Measurements from ENCODE around the gene SCD. TPM values are rescaled to one million over a fixed set of nuclear protein-coding genes. Genes with fewer than 3 reads are reported as not detected.
A peak's percentile ranks its signal among the peaks of the same experiment; 100 is the strongest.

SCD gene
- total and polyA plus RNA-seq, 9 of the 15 experiments (the other 6 are each of a cell fraction or from before 2014, with no cell fraction given) = 114 to 486 (median 188) TPM

DNA sequence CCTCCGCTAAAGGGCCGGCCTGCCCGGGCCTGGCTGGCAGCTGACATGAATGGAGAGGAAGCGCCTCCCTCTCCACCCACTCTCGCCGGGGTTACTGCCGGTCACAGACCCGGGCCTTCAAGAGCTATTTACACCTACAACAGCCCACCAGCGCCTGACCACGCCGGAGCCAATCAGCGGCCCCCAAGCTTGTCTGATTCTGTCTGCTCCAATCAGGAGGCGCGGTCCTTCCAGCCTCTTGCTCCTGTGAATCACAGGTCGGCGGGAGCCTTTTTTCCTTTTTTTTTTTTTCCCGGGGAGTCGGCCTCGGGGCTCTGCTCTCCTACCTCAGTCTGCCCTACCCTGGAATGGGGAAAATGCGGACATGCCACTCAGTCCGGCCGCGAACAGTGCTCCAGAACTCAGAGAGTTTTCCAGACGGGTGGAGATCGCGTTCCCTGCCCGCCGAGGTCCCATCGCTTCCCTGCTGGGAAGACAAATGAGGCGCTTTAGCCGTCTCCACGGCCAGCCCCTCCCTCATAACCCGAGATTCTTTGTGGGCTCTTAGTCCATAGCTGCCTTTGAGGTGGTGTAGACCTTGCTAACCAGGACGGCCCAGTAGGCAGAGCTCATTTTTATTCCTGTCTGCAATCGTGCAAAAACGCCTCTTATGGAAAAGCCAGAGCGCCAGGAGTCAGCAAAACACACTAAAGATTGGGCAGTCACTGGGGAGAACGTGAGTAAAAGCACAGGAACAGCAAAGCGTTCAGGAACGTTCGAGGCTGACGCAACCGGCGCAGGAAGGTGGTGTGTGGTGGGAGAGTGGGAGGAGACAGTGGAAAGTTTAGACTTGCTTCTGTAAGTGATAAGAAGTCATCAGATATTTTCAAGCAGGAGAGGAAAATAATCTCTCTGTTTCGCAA lies 26.5 kb downstream of the SCD start (continued):
- TF ChIP-seq, protein P1, sequence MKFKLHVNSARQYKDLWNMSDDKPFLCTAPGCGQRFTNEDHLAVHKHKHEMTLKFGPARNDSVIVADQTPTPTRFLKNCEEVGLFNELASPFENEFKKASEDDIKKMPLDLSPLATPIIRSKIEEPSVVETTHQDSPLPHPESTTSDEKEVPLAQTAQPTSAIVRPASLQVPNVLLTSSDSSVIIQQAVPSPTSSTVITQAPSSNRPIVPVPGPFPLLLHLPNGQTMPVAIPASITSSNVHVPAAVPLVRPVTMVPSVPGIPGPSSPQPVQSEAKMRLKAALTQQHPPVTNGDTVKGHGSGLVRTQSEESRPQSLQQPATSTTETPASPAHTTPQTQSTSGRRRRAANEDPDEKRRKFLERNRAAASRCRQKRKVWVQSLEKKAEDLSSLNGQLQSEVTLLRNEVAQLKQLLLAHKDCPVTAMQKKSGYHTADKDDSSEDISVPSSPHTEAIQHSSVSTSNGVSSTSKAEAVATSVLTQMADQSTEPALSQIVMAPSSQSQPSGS (CRISPR knock-in tag; IDR thresholded peaks at IDR 0.05) = no peak
- TF ChIP-seq MTA2 (IDR thresholded peaks at IDR 0.05; ENCODE audit: low read depth) = no peak
- TF ChIP-seq HCFC1 (IDR thresholded peaks at IDR 0.05; ENCODE audit: low read depth, low read length) = no peak
- TF ChIP-seq, protein P2, sequence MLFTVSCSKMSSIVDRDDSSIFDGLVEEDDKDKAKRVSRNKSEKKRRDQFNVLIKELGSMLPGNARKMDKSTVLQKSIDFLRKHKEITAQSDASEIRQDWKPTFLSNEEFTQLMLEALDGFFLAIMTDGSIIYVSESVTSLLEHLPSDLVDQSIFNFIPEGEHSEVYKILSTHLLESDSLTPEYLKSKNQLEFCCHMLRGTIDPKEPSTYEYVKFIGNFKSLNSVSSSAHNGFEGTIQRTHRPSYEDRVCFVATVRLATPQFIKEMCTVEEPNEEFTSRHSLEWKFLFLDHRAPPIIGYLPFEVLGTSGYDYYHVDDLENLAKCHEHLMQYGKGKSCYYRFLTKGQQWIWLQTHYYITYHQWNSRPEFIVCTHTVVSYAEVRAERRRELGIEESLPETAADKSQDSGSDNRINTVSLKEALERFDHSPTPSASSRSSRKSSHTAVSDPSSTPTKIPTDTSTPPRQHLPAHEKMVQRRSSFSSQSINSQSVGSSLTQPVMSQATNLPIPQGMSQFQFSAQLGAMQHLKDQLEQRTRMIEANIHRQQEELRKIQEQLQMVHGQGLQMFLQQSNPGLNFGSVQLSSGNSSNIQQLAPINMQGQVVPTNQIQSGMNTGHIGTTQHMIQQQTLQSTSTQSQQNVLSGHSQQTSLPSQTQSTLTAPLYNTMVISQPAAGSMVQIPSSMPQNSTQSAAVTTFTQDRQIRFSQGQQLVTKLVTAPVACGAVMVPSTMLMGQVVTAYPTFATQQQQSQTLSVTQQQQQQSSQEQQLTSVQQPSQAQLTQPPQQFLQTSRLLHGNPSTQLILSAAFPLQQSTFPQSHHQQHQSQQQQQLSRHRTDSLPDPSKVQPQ (CRISPR knock-in tag; IDR thresholded peaks at IDR 0.05; ENCODE audit: borderline replicate concordance) = no peak
- TF ChIP-seq PHF21A (IDR thresholded peaks at IDR 0.05; ENCODE audit: borderline replicate concordance, low read depth) = no peak
- no peak for TF ChIP-seq ZNF696 (CRISPR knock-in tag; conservative IDR thresholded peaks at IDR 0.05)
- TF ChIP-seq CREBBP (IDR thresholded peaks at IDR 0.05; ENCODE audit: low read depth, low read length) = no peak
- TF ChIP-seq EP300 (IDR thresholded peaks at IDR 0.05; ENCODE audit: low read length) = peak; percentile 85
- TF ChIP-seq, protein P3, sequence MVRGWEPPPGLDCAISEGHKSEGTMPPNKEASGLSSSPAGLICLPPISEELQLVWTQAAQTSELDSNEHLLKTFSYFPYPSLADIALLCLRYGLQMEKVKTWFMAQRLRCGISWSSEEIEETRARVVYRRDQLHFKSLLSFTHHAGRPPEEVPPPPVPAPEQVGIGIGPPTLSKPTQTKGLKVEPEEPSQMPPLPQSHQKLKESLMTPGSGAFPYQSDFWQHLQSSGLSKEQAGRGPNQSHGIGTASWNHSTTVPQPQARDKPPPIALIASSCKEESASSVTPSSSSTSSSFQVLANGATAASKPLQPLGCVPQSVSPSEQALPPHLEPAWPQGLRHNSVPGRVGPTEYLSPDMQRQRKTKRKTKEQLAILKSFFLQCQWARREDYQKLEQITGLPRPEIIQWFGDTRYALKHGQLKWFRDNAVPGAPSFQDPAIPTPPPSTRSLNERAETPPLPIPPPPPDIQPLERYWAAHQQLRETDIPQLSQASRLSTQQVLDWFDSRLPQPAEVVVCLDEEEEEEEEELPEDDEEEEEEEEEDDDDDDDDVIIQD (CRISPR knock-in tag; IDR thresholded peaks at IDR 0.05) = no peak
- TF ChIP-seq, protein P4, sequence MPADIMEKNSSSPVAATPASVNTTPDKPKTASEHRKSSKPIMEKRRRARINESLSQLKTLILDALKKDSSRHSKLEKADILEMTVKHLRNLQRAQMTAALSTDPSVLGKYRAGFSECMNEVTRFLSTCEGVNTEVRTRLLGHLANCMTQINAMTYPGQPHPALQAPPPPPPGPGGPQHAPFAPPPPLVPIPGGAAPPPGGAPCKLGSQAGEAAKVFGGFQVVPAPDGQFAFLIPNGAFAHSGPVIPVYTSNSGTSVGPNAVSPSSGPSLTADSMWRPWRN (IDR thresholded peaks at IDR 0.05; ENCODE audit: low read depth) = 0 out of 2 replicates have a peak, but pooled peaks have one; percentile 10
- no peak for TF ChIP-seq RUNX1 (IDR thresholded peaks at IDR 0.05; ENCODE audit: low read depth)
- TF ChIP-seq MBD2 (IDR thresholded peaks at IDR 0.05; ENCODE audit: borderline replicate concordance, low read depth) = peak; percentile 40
- TF ChIP-seq ELF1 (tag; IDR thresholded peaks at IDR 0.05) = no peak
- peak; percentile 48; the same call in 1 of the 2 replicates for TF ChIP-seq ZEB2 (IDR thresholded peaks at IDR 0.05)
- peak; percentile 68 for TF ChIP-seq NFYB (IDR thresholded peaks at IDR 0.05; ENCODE audit: extremely low read depth, insufficient read length)
- TF ChIP-seq, protein P5, sequence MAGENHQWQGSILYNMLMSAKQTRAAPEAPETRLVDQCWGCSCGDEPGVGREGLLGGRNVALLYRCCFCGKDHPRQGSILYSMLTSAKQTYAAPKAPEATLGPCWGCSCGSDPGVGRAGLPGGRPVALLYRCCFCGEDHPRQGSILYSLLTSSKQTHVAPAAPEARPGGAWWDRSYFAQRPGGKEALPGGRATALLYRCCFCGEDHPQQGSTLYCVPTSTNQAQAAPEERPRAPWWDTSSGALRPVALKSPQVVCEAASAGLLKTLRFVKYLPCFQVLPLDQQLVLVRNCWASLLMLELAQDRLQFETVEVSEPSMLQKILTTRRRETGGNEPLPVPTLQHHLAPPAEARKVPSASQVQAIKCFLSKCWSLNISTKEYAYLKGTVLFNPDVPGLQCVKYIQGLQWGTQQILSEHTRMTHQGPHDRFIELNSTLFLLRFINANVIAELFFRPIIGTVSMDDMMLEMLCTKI (IDR thresholded peaks at IDR 0.05; ENCODE audit: partially characterized antibody) = no peak
